ENCODE data around the gene FGF2. TPM values are rescaled to one million over a fixed set of nuclear protein-coding genes. Genes with fewer than 3 reads are reported as not detected.

FGF2 gene
- polyA plus RNA-seq, 3 donors, result 7.1 to 9.3 (median 8.8) TPM

Other genes with a start within 250 kb of the FGF2 start
- gene IL21, start 205.8 kb upstream of the FGF2 start, polyA plus RNA-seq (ENCODE audit: insufficient read length in 3 of 3), result not detected
- 10 to 100 TPM; 13.3 to 17.0 (median 15.8) TPM for gene BBS12, start 94.1 kb upstream of the FGF2 start, polyA plus RNA-seq (ENCODE audit: insufficient read length in 3 of 3)
- gene NUDT6, start 95.8 kb downstream of the FGF2 start, polyA plus RNA-seq (ENCODE audit: insufficient read length in 3 of 3), result 10 to 100 TPM; 13.7 to 19.5 (median 18.9) TPM